ENCODE results near the gene SLC35D2.
"Not testable (repeated sequence)": the region's sequence is repeated elsewhere in the genome, so short reads cannot be mapped to it uniquely, and the experiment has no call there.

SLC35D2 gene

GRCh38 chr9:96381696-96382095 lies 1.8 kb downstream of the SLC35D2 start:
- H3K27me3 Mint-ChIP-seq = no peaks in the 10 kb centered on the region
- H3K4me3 Mint-ChIP-seq = no peak overlapping the region
- peaks cover 36% of the 10 kb centered on the region for H3K4me1 Mint-ChIP-seq
- ATAC-seq (no peak), DNase-seq (no peak)
- peak overlapping the region in 1 of 2 donors; percentile 72 for H3K27ac Mint-ChIP-seq
- H3K9me3 Mint-ChIP-seq = no peaks in the 10 kb centered on the region

GRCh38 chr9:96381125-96381524 lies 2.4 kb downstream of the SLC35D2 start:
- DNase-seq (no peak), ATAC-seq (no peak)
- H3K4me1 Mint-ChIP-seq = peaks cover 36% of the 10 kb centered on the region
- H3K27me3 Mint-ChIP-seq = no peaks in the 10 kb centered on the region
- peak overlapping the region in 1 of 2 donors; percentile 20 for H3K27ac Mint-ChIP-seq
- no peak overlapping the region for H3K4me3 Mint-ChIP-seq
- H3K9me3 Mint-ChIP-seq = no peaks in the 10 kb centered on the region

- no peak for DNase-seq
- Mint-ChIP-seq H3K9me3 (no peaks in the 10 kb centered on the region), H3K4me1 (peaks cover 36% of the 10 kb centered on the region), H3K27ac (no peak overlapping the region), H3K27me3 (no peaks in the 10 kb centered on the region), H3K4me3 (no peak overlapping the region)
- ATAC-seq = no peak
Observed at GRCh38 chr9:96379461-96379860, 4.0 kb downstream of the SLC35D2 start.

- Mint-ChIP-seq H3K27ac (no peak overlapping the region), H3K9me3 (no peaks in the 10 kb centered on the region), H3K4me1 (peaks cover 27% of the 10 kb centered on the region), H3K27me3 (no peaks in the 10 kb centered on the region), H3K4me3 (no peak overlapping the region)
- no peak for ATAC-seq
- DNase-seq = no peak
Observed at GRCh38 chr9:96378187-96378586, 5.3 kb downstream of the SLC35D2 start.

- Mint-ChIP-seq H3K4me3 (no peak overlapping the region), H3K27me3 (no peaks in the 10 kb centered on the region), H3K27ac (no peak overlapping the region)
Observed at GRCh38 chr9:96376891-96377874, 6.3 kb downstream of the SLC35D2 start.

GRCh38 chr9:96375507-96375906 lies 8.0 kb downstream of the SLC35D2 start:
- not testable (repeated sequence) for H3K27me3 Mint-ChIP-seq, H3K4me3 Mint-ChIP-seq, H3K4me1 Mint-ChIP-seq, H3K27ac Mint-ChIP-seq, DNase-seq, ATAC-seq, H3K9me3 Mint-ChIP-seq

More at GRCh38 chr9:96376891-96377874, 6.3 kb downstream of the SLC35D2 start:
- no peak for ATAC-seq
- Mint-ChIP-seq H3K4me1 (peaks cover 21% of the 10 kb centered on the region), H3K9me3 (no peaks in the 10 kb centered on the region)
- DNase-seq = no peak

- no peak overlapping the region for H3K27ac Mint-ChIP-seq
- ATAC-seq = no peak
- no peak for DNase-seq
- H3K9me3 Mint-ChIP-seq = no peaks in the 10 kb centered on the region
- no peak overlapping the region for H3K4me3 Mint-ChIP-seq
- H3K4me1 Mint-ChIP-seq = no peaks in the 10 kb centered on the region
- no peaks in the 10 kb centered on the region for H3K27me3 Mint-ChIP-seq
Observed at GRCh38 chr9:96367943-96368342, 15.6 kb downstream of the SLC35D2 start.

- no peak overlapping the region for H3K4me3 Mint-ChIP-seq
- DNase-seq (no peak), ATAC-seq (no peak)
- H3K9me3 Mint-ChIP-seq = no peaks in the 10 kb centered on the region
- H3K27me3 Mint-ChIP-seq = no peaks in the 10 kb centered on the region
- H3K27ac Mint-ChIP-seq = no peak overlapping the region
- no peaks in the 10 kb centered on the region for H3K4me1 Mint-ChIP-seq
Observed at GRCh38 chr9:96363175-96363967, 20.1 kb downstream of the SLC35D2 start.

GRCh38 chr9:96362119-96362518 lies 21.4 kb downstream of the SLC35D2 start:
- H3K4me3 Mint-ChIP-seq, H3K4me1 Mint-ChIP-seq, H3K27ac Mint-ChIP-seq, H3K27me3 Mint-ChIP-seq, ATAC-seq, H3K9me3 Mint-ChIP-seq, DNase-seq: not testable (repeated sequence)

GRCh38 chr9:96361668-96362067 lies 21.8 kb downstream of the SLC35D2 start:
- no peaks in the 10 kb centered on the region for H3K4me1 Mint-ChIP-seq
- no peaks in the 10 kb centered on the region for H3K27me3 Mint-ChIP-seq
- H3K9me3 Mint-ChIP-seq = no peaks in the 10 kb centered on the region
- DNase-seq = no peak
- no peak for ATAC-seq
- no peak overlapping the region for H3K4me3 Mint-ChIP-seq
- H3K27ac Mint-ChIP-seq = no peak overlapping the region

- H3K9me3 Mint-ChIP-seq = no peaks in the 10 kb centered on the region
- no peaks in the 10 kb centered on the region for H3K4me1 Mint-ChIP-seq
- H3K27me3 Mint-ChIP-seq = no peaks in the 10 kb centered on the region
- H3K27ac Mint-ChIP-seq = no peak overlapping the region
- H3K4me3 Mint-ChIP-seq = no peak overlapping the region
- ATAC-seq = no peak
- no peak for DNase-seq
Observed at GRCh38 chr9:96360976-96361375, 22.5 kb downstream of the SLC35D2 start.

- H3K27me3 Mint-ChIP-seq, H3K9me3 Mint-ChIP-seq, H3K4me3 Mint-ChIP-seq, H3K27ac Mint-ChIP-seq, ATAC-seq, DNase-seq, H3K4me1 Mint-ChIP-seq: not testable (repeated sequence)
Observed at GRCh38 chr9:96360523-96360922, 23.0 kb downstream of the SLC35D2 start.

- Mint-ChIP-seq H3K27ac (no peak overlapping the region), H3K9me3 (peaks cover 0 to 7% of the 10 kb centered on the region in 2 donors), H3K4me3 (no peak overlapping the region), H3K27me3 (no peaks in the 10 kb centered on the region), H3K4me1 (no peaks in the 10 kb centered on the region)
- no peak for ATAC-seq
- DNase-seq = no peak
Observed at GRCh38 chr9:96350866-96351265, 32.6 kb downstream of the SLC35D2 start.

- Mint-ChIP-seq H3K4me3 (no peak overlapping the region), H3K9me3 (peaks cover 0 to 7% of the 10 kb centered on the region in 2 donors), H3K27ac (no peak overlapping the region), H3K27me3 (no peaks in the 10 kb centered on the region), H3K4me1 (no peaks in the 10 kb centered on the region)
- DNase-seq (no peak), ATAC-seq (no peak)
Observed at GRCh38 chr9:96348261-96348660, 35.2 kb downstream of the SLC35D2 start.

- H3K4me3 Mint-ChIP-seq = no peak overlapping the region
- H3K4me1 Mint-ChIP-seq = no peaks in the 10 kb centered on the region
- no peaks in the 10 kb centered on the region for H3K27me3 Mint-ChIP-seq
- DNase-seq (no peak), ATAC-seq (no peak)
- H3K27ac Mint-ChIP-seq = no peak overlapping the region
- H3K9me3 Mint-ChIP-seq = peaks cover 0 to 7% of the 10 kb centered on the region in 2 donors
Observed at GRCh38 chr9:96345551-96345950, 38.0 kb downstream of the SLC35D2 start.

Data from stimulated activated naive CD8-positive, alpha-beta T cell treated with anti-CD3 and anti-CD28 coated beads, Interleukin-15, amount 100 ng/mL, for 72 hours (primary cell).